ENCODE measurements around the gene PIAS1. TPM values are rescaled to one million over a fixed set of nuclear protein-coding genes. Genes with fewer than 3 reads are reported as not detected.

The PIAS1 gene
- total RNA-seq, 1 experiment from 2014 or later = 32.9 TPM

DNA sequence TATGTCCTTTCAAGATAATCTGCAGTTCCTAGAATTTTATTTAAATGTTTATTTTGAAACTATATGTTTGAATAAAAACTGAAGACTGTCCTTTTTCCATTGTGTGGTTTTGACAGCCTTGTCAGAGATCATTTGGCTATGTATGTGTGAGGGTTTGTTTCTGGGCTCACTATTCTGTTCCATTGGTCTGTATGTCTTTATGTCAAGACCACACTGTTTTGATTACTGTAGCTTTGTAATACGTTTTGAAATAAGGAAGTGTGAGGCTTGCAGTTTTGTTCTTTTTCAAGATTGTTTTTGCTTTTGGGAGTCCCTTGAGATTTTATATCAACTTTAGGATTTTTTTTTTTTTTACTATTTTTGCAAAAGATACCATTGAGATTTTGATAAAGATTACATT lies 42.0 kb downstream of the PIAS1 start:
- Mint-ChIP-seq H3K36me3 (ENCODE audit: insufficient read depth, unreplicated experiment) (peaks cover 72% of the 10 kb centered on the region), H3K27ac (ENCODE audit: low read depth, unreplicated experiment) (no peak overlapping the region), H3K4me3 (ENCODE audit: unreplicated experiment) (no peak overlapping the region), H3K9me3 (ENCODE audit: unreplicated experiment) (no peaks in the 10 kb centered on the region), H3K27me3 (ENCODE audit: insufficient read depth, unreplicated experiment) (no peaks in the 10 kb centered on the region), H3K4me1 (ENCODE audit: insufficient read depth, unreplicated experiment) (peaks cover under 1% of the 10 kb centered on the region)
- intact Hi-C loops (cut with micrococcal nuclease) = no loop called here
- TF ChIP-seq, protein P1, sequence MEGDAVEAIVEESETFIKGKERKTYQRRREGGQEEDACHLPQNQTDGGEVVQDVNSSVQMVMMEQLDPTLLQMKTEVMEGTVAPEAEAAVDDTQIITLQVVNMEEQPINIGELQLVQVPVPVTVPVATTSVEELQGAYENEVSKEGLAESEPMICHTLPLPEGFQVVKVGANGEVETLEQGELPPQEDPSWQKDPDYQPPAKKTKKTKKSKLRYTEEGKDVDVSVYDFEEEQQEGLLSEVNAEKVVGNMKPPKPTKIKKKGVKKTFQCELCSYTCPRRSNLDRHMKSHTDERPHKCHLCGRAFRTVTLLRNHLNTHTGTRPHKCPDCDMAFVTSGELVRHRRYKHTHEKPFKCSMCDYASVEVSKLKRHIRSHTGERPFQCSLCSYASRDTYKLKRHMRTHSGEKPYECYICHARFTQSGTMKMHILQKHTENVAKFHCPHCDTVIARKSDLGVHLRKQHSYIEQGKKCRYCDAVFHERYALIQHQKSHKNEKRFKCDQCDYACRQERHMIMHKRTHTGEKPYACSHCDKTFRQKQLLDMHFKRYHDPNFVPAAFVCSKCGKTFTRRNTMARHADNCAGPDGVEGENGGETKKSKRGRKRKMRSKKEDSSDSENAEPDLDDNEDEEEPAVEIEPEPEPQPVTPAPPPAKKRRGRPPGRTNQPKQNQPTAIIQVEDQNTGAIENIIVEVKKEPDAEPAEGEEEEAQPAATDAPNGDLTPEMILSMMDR (IDR thresholded peaks at IDR 0.05; ENCODE audit: unreplicated experiment) = no peak
- POLR2A ChIA-PET = interaction anchor here (0.6 to 0.7 kb wide), 3 partner anchors 9 to 229 kb away, joined by 3 to 7 read pairs (median 4); no protein-coding TSS in a partner anchor
- DNase-seq (ENCODE audit: unreplicated experiment) = no peak
- BruUV-seq (replicated peaks) = no TSS peak
- CTCF ChIA-PET = interaction anchor here (0.6 kb wide), 1 partner anchor 30 kb away, joined by 5 read pairs; no protein-coding TSS in a partner anchor

DNA sequence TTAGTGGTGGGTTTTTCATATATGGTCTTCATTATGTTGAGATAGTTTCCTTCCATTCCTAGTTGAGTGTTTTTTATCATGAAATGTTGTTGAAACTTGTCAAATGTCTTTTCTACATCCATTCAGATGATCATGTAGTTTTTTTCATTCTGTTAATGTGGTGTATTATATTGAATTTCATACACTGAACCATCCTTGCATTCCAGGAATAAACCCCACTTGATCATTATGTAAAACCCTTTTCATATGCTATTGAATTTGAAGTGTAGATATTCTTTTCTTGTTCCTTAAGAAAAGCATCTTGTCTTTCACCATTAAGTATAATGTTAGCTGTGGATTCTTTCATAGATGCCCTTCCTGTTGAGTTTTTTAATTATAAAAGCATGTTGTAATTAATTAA lies 42.9 kb downstream of the PIAS1 start:
- H3K27me3 Mint-ChIP-seq (ENCODE audit: insufficient read depth, unreplicated experiment) = no peaks in the 10 kb centered on the region
- no peaks in the 10 kb centered on the region for H3K9me3 Mint-ChIP-seq (ENCODE audit: unreplicated experiment)
- no peak for DNase-seq (ENCODE audit: unreplicated experiment)
- POLR2A ChIA-PET = no interaction called here
- intact Hi-C loops (cut with micrococcal nuclease) = no loop called here
- peaks cover 6% of the 10 kb centered on the region for H3K4me1 Mint-ChIP-seq (ENCODE audit: insufficient read depth, unreplicated experiment)
- H3K36me3 Mint-ChIP-seq (ENCODE audit: insufficient read depth, unreplicated experiment) = peaks cover 79% of the 10 kb centered on the region
- CTCF ChIA-PET = no interaction called here
- no TSS peak for BruUV-seq (replicated peaks)
- no peak overlapping the region for H3K27ac Mint-ChIP-seq (ENCODE audit: low read depth, unreplicated experiment)
- TF ChIP-seq, protein P1 (IDR thresholded peaks at IDR 0.05; ENCODE audit: unreplicated experiment) = no peak
- no peak overlapping the region for H3K4me3 Mint-ChIP-seq (ENCODE audit: unreplicated experiment)

DNA sequence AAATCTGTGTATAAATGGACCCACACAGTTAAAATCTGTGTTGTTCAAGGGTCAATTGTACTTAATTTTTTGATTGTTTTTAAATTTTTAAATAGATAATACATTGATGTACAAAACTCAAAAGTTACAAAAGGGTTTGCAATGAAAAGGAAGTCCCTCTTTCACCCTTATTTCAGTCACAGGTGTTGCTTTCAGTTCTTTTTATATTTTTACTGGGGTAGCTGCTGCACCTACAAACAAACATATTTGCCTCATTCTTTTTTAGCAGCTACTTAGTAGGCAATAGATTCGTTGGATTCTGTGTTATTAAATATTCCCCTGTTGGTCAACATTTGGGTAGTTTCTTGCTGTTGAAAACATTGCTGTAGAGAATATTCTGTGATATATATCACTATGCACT lies 44.4 kb downstream of the PIAS1 start:
- H3K4me3 Mint-ChIP-seq (ENCODE audit: unreplicated experiment) = no peak overlapping the region
- no TSS peak for BruUV-seq (replicated peaks)
- ChIA-PET CTCF (interaction anchor here (0.7 kb wide), 1 partner anchor 98 kb away, joined by 4 read pairs; no protein-coding TSS in a partner anchor), POLR2A (no interaction called here)
- no peak for DNase-seq (ENCODE audit: unreplicated experiment)
- no peaks in the 10 kb centered on the region for H3K27me3 Mint-ChIP-seq (ENCODE audit: insufficient read depth, unreplicated experiment)
- H3K9me3 Mint-ChIP-seq (ENCODE audit: unreplicated experiment) = no peaks in the 10 kb centered on the region
- peaks cover 79% of the 10 kb centered on the region for H3K36me3 Mint-ChIP-seq (ENCODE audit: insufficient read depth, unreplicated experiment)
- intact Hi-C loops (cut with micrococcal nuclease) = no loop called here
- no peak overlapping the region for H3K27ac Mint-ChIP-seq (ENCODE audit: low read depth, unreplicated experiment)
- TF ChIP-seq, protein P1 (IDR thresholded peaks at IDR 0.05; ENCODE audit: unreplicated experiment) = no peak
- H3K4me1 Mint-ChIP-seq (ENCODE audit: insufficient read depth, unreplicated experiment) = peaks cover 6% of the 10 kb centered on the region

DNA sequence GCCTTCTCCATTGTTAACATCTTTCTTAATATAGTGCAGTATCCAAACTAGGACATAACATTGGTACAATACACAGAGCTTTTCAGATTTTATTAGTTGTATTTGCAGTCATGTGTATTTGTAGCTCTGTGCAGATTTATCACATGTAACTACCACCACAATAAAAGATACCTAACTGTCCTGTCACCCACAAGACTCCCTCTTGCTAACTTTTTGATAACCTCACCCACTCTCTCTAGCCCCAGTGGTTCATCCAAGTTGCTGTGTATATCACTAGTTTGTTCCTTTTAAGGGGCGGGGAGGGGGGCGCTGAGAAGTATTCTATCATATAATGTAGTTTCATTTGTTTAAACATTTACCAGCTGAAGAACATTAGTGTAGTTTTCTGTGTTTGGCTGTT lies 46.1 kb downstream of the PIAS1 start:
- no TSS peak for BruUV-seq (replicated peaks)
- TF ChIP-seq, protein P1 (IDR thresholded peaks at IDR 0.05; ENCODE audit: unreplicated experiment) = no peak
- H3K36me3 Mint-ChIP-seq (ENCODE audit: insufficient read depth, unreplicated experiment) = peaks cover 88% of the 10 kb centered on the region
- H3K27ac Mint-ChIP-seq (ENCODE audit: low read depth, unreplicated experiment) = no peak overlapping the region
- peaks cover 6% of the 10 kb centered on the region for H3K4me1 Mint-ChIP-seq (ENCODE audit: insufficient read depth, unreplicated experiment)
- intact Hi-C loops (cut with micrococcal nuclease) = no loop called here
- peaks cover 7% of the 10 kb centered on the region for H3K9me3 Mint-ChIP-seq (ENCODE audit: unreplicated experiment)
- no peaks in the 10 kb centered on the region for H3K27me3 Mint-ChIP-seq (ENCODE audit: insufficient read depth, unreplicated experiment)
- ChIA-PET CTCF (no interaction called here), POLR2A (interaction anchor here (0.5 to 1.0 kb wide), 2 partner anchors 14 to 143 kb away, joined by 3 to 4 read pairs; no protein-coding TSS in a partner anchor)
- no peak for DNase-seq (ENCODE audit: unreplicated experiment)
- no peak overlapping the region for H3K4me3 Mint-ChIP-seq (ENCODE audit: unreplicated experiment)
